GM12801 (cell line): Measurements from ENCODE around the gene CHRM1.

Experiments
- TF ChIP-seq, protein P1 (sequence below): IDR thresholded peaks from one replicate; pipeline ENCODE4 v1.5.1; 2011; ENCODE audit warnings: control low read depth; ENCODE audit not compliant: insufficient read length; ENCODE audit errors: extremely low read depth

Gene CHRM1

DNA sequence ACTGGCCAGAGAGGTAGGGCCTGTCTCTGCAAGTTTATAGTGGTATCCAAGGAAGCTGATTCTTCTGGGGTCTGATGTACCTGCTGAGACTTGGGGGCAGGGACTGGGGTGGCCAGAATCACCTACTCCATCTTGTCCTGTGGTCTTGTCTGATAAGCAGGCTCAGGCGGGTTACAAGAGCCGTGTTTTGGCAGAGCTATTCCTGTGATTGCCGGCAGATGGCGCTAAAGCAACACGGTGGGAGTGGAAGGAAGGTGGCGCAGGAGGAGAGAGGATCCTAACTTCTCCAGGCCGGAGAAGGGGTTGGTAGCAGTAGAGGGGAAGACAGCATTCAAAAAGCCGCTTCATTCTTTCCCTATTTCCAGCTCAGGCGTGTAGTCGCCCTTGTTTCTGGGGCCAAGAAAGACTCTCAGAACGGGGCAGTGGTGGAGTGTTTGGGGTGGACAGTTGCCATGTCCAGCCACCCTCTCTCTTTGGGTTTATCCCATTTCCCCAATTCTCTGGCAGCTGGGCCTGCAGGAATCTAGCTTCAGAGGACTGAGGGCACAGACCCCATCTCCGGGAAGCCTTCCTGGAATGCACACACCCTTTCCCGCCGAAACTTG, 15.1 kb downstream of the CHRM1 start:
- TF ChIP-seq, protein P1, sequence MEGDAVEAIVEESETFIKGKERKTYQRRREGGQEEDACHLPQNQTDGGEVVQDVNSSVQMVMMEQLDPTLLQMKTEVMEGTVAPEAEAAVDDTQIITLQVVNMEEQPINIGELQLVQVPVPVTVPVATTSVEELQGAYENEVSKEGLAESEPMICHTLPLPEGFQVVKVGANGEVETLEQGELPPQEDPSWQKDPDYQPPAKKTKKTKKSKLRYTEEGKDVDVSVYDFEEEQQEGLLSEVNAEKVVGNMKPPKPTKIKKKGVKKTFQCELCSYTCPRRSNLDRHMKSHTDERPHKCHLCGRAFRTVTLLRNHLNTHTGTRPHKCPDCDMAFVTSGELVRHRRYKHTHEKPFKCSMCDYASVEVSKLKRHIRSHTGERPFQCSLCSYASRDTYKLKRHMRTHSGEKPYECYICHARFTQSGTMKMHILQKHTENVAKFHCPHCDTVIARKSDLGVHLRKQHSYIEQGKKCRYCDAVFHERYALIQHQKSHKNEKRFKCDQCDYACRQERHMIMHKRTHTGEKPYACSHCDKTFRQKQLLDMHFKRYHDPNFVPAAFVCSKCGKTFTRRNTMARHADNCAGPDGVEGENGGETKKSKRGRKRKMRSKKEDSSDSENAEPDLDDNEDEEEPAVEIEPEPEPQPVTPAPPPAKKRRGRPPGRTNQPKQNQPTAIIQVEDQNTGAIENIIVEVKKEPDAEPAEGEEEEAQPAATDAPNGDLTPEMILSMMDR, result peak; percentile 93

DNA sequence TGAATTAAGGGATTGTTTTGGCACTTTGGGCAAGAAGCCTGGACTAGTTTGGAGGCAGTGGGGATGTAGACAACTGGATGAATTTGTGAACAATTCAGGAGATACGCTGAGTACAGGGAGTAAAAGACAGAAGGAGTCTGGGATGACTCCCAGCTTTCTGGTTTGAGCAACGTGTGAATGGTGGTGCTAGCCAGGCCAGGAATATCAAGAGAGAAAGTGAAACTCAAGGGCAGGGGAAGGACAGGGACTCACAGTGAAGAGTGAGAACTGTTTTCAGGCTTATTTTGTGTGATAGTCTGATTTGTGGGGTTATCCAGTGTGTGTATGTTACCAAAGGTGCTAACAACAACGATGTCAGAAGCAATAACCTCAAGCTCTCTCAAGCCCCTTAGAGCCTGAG, 15.9 kb downstream of the CHRM1 start:
- TF ChIP-seq, protein P1, result no peak

DNA sequence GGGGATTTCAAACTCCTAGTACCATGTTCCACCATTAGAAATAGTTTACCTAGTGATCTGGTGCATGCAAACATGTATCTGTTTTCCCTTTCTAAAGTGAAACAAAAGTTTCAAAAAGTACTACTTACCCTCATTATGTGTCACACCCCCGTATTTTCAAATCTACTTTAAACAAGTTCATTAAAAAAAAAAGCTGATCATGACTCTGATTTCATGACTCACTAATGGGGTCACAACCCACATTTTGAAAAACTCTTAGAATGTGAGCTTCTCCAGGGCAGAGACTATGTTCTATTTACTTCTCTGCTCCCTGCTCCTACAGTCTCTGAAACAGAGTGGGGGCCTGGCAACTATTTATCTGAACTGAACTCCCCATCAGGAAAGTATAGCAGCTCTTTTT, 18.2 kb downstream of the CHRM1 start:
- TF ChIP-seq, protein P1, result no peak

DNA sequence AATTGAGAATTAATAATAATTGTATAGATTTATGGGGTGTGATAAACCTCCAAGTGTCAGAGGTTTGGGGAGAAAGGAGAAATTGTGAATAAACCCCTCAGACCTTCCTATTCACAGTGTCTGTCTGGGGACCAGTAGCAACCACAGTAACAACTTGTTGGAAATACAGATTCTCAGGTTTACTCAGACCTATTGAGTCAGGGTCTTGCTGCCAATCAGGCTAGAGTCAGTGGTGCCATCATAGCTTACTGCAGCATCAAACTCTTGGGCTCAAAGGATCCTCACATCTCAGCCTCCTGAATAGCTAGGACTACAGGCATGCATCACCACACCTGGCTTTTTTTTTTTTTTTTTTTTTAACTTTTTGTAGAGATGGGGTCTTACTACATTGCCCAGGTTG, 23.1 kb downstream of the CHRM1 start:
- TF ChIP-seq, protein P1, result no peak

DNA sequence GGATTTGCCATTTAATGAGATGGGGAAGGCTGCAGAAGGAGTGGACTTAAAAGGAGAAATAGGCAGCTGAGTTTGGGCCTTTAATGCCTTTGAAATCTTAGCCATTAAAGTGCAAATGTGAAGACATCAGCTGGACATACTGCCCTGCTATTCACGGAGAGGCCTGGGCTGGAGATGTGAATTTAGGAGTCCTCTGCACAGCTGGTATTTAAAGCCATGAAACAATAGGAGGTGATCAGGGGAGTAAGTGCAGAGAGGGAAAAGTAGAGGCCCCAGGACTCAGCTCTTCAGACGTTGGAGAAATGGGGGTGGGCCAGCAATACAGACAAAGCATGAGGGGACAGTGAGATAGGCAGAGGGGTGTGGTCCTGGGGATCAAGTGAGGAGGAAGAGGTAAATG, 23.9 kb downstream of the CHRM1 start:
- TF ChIP-seq, protein P1, result no peak

DNA sequence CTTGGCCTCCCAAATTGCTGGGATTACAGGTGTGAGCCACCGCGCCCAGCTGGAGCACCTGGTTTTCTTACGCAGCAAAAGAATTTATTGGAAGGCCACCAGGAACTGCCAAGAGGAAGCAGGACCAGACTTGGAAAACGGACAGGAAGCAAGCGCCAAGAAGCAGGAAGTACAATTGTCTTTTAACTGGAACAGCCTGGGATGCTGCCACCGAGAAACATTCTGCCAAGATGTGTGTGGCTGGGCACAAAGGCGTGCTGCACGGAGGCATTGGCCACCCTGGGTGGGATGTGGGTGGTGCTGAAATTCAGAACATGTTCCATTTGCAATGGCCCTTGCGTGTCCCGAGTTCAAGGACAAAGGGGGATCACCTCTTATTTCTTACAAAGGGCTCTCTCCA, 25.1 kb downstream of the CHRM1 start:
- TF ChIP-seq, protein P1, result no peak

DNA sequence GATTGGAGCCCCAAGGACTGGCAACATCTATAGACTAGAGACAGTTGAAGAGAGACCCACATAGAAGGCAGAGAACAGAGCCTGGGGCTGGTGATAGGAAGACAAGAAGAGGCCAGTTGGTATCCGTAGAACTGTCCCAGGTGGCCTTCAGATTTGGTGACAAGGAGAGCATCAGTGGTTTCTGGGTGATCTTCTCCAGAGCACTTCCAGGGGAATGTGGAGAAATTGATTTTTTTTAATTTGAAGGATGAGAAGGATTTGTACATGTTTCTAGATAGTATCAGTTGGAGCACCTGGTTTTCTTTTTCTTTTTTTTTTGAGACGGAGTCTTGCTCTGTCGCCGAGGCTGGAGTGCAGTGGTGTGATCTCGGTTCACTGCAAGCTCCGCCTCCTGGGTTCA, 25.7 kb downstream of the CHRM1 start:
- TF ChIP-seq, protein P1, result no peak
